Ishikawa (cell line): ENCODE results near the gene HAUS7.

Experiments used
- CEBPB ChIP-seq: IDR thresholded peaks from 2 replicates; pipeline ENCODE4 v1.6.1; 2012
- EGR1 ChIP-seq: IDR thresholded peaks from 2 replicates; pipeline ENCODE4 v1.6.1; 2012
- EP300 ChIP-seq: IDR thresholded peaks from 2 replicates; pipeline ENCODE4 v1.6.1; 2012; ENCODE audit warnings: borderline replicate concordance
- NFIC ChIP-seq: IDR thresholded peaks from 2 replicates; pipeline ENCODE4 v1.6.1; 2012
- RAD21 ChIP-seq: IDR thresholded peaks from 2 replicates; pipeline ENCODE4 v1.6.1; 2012; ENCODE audit warnings: low read depth
- TAF1 ChIP-seq: IDR thresholded peaks from 2 replicates; pipeline ENCODE4 v1.6.1; 2012; ENCODE audit warnings: low read depth, mild to moderate bottlenecking
- TCF12 ChIP-seq: IDR thresholded peaks from 2 replicates; pipeline ENCODE4 v1.6.1; 2012; ENCODE audit warnings: low read depth
- TEAD4 ChIP-seq: IDR thresholded peaks from 2 replicates; pipeline ENCODE4 v1.6.1; 2012
- YY1 ChIP-seq: IDR thresholded peaks from 2 replicates; pipeline ENCODE4 v1.6.1; 2012; ENCODE audit warnings: low read depth
- ZBTB7A ChIP-seq: IDR thresholded peaks from 2 replicates; pipeline ENCODE4 v1.6.1; 2012; ENCODE audit warnings: low read depth
- TF ChIP-seq, protein P1 (sequence below): IDR thresholded peaks from 2 replicates; pipeline ENCODE4 v1.6.1; 2012; ENCODE audit warnings: low read depth, mild to moderate bottlenecking
- TF ChIP-seq, protein P2 (sequence below): IDR thresholded peaks from 2 replicates; pipeline ENCODE4 v1.6.1; 2012
- TF ChIP-seq, protein P3 (sequence below): IDR thresholded peaks from 2 replicates; pipeline ENCODE4 v1.6.1; 2012

DNA sequence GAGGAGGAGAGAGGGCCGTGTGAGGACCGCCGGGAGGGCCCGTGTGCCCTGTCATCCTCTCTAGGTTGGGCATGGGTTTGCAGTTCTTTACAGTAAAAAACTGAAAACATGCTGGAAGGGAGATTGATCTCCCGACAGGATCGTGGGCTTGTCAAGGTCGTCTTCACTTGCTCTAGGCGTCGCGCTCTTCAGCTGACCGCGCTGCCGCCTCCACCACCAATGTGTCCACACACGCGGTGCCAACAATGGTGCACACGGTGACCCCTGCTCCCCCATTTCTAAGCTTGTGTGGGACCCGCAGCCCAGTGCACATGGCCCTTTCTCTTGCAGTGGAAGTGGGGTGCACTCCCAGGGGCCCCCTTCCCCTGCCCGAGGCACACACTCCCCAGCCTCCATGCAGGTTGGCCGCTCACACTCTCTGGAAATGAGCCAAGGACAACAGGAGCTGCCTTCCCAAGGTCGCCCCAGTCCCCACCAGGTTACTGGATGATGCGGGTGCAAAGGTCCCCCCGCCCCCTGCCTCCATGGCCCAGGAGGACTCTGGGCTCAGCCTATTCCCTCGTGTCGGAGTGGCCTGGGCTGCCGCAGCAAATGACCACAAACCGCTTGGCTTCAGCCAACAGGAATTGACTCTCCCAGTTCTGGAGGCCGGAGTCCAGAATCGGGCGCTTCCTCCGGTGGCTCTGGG lies 60.8 kb downstream of the HAUS7 start:
- no peak for TF ChIP-seq TAF1
- TF ChIP-seq, protein P1, sequence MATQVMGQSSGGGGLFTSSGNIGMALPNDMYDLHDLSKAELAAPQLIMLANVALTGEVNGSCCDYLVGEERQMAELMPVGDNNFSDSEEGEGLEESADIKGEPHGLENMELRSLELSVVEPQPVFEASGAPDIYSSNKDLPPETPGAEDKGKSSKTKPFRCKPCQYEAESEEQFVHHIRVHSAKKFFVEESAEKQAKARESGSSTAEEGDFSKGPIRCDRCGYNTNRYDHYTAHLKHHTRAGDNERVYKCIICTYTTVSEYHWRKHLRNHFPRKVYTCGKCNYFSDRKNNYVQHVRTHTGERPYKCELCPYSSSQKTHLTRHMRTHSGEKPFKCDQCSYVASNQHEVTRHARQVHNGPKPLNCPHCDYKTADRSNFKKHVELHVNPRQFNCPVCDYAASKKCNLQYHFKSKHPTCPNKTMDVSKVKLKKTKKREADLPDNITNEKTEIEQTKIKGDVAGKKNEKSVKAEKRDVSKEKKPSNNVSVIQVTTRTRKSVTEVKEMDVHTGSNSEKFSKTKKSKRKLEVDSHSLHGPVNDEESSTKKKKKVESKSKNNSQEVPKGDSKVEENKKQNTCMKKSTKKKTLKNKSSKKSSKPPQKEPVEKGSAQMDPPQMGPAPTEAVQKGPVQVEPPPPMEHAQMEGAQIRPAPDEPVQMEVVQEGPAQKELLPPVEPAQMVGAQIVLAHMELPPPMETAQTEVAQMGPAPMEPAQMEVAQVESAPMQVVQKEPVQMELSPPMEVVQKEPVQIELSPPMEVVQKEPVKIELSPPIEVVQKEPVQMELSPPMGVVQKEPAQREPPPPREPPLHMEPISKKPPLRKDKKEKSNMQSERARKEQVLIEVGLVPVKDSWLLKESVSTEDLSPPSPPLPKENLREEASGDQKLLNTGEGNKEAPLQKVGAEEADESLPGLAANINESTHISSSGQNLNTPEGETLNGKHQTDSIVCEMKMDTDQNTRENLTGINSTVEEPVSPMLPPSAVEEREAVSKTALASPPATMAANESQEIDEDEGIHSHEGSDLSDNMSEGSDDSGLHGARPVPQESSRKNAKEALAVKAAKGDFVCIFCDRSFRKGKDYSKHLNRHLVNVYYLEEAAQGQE = no peak
- no peak for TF ChIP-seq YY1
- TF ChIP-seq TEAD4 = no peak
- no peak for TF ChIP-seq RAD21
- no peak for TF ChIP-seq EP300
- TF ChIP-seq, protein P2, sequence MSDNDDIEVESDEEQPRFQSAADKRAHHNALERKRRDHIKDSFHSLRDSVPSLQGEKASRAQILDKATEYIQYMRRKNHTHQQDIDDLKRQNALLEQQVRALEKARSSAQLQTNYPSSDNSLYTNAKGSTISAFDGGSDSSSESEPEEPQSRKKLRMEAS = no peak
- TF ChIP-seq, protein P3, sequence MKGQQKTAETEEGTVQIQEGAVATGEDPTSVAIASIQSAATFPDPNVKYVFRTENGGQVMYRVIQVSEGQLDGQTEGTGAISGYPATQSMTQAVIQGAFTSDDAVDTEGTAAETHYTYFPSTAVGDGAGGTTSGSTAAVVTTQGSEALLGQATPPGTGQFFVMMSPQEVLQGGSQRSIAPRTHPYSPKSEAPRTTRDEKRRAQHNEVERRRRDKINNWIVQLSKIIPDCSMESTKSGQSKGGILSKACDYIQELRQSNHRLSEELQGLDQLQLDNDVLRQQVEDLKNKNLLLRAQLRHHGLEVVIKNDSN = no peak
- no peak for TF ChIP-seq EGR1
- TF ChIP-seq NFIC = no peak
- no peak for TF ChIP-seq ZBTB7A
- no peak for TF ChIP-seq TCF12
- TF ChIP-seq CEBPB = no peak
